Epidermal melanocyte (primary cell): ENCODE measurements around the gene MSX1.

Experiments used
- DNase-seq: peaks from one replicate; pipeline ENCODE4 v3.0.0; 2011; ENCODE audit warnings: low spot score; ENCODE audit not compliant: insufficient read length

Gene MSX1

DNA sequence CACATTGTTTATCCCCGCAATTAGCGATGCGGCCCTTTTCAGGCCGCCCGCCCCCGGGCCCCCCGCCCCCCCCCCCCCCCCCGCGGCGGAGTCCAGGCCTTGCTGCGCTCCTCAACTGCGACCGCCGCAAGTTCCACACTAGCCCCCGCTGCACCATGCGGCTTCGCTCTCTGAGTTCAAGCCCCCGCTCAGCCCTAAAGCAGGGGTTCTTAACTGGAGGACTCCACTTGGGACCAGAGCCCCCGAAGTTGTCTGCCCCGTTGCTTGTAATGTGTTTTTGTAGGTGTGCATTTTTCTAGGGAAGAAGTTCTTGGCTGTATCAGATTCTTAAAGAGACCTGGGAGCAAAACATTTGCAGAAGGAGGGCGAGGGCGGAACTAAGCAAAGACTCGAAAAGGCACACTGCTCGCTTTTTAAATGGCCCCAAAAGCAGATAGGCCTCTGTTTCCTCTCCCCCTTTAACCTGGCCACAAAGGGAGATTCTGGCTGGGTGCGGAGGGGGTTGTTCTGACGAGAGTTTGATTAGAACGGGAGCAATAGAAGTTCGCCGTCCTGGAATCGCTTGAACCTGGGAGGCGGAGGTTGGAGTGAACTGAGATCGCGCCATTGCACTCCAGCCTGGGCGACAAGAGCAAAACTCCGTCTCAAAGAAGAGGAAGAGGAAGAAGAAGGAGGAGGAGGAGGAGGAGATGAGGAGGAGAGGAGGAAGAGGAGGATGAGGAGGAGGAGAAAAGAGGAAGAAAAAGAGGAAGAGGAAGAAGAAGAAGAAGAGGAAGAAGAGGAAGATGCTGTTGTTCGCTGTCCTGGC, 2.3 kb upstream of the MSX1 start:
- DNase-seq = no peak

DNA sequence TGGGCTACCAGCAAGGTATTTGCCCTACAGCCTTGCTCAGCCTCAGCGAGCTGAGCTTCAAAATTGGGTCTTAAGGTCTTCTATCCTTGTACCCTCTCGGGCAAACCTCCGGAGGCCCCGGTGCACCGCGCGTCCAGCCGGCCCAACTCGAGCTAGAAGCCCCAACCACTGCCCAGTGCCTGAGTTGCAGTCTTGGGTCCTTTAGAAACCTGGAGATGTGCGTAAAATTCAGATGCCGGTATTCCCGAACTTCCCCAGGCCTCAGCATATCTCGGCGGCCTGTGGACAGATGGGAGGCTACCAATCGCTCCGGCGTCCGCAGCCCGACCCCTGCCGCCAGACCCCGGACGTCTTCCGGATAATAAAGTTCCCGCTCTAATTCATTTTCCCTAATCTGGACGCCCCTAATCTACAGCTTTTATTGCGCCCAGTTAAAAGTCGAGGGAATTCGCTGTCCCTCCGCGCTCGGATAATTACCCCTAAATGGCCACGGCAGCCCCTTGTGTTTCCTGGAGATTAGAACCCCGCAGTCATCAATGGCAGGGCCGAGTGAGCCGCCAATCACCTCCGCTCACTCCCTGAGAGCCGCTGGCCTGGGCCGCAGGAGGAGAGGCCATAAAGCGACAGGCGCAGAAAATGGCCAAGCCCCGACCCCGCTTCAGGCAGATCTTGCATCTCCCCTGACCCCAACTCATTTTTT, 1.5 kb upstream of the MSX1 start:
- no peak for DNase-seq

DNA sequence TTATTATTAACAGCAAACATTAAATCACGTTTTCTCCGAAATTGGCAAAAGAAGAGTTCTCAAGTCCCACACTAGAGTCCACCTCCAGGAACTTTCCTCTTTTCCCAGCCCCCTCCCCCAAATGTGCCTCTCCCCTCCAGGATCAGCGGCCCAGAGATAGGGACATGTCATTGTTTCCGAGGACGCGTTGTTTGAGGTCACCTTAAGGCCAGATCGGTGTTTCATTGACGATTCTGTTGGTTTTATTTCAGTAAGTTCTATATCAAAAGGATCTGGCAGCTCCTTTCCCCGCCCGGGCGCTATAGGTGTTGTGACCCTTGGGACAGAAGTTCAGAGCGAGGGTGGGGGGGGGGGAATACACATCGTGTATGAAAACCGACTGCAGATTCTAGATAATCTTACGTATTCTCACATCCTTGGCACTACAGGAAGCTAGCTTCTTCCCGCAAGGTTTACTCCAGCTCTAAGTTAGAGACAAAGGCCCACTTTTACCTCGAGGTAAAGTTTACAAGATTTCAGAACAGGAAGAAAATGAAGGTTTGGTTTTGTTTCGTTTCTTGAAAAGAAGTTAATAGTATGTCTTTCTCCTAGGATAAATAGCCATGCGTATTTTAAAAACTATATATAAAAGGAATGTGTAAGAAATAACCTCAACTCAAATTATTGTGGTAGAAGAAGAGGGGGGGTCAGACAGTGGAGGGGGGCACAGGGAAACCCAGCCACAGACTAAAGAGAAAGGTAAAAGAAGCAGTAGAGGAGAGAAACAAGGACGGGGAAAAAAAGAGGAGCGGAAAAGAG, 739 bp upstream of the MSX1 start:
- no peak for DNase-seq

DNA sequence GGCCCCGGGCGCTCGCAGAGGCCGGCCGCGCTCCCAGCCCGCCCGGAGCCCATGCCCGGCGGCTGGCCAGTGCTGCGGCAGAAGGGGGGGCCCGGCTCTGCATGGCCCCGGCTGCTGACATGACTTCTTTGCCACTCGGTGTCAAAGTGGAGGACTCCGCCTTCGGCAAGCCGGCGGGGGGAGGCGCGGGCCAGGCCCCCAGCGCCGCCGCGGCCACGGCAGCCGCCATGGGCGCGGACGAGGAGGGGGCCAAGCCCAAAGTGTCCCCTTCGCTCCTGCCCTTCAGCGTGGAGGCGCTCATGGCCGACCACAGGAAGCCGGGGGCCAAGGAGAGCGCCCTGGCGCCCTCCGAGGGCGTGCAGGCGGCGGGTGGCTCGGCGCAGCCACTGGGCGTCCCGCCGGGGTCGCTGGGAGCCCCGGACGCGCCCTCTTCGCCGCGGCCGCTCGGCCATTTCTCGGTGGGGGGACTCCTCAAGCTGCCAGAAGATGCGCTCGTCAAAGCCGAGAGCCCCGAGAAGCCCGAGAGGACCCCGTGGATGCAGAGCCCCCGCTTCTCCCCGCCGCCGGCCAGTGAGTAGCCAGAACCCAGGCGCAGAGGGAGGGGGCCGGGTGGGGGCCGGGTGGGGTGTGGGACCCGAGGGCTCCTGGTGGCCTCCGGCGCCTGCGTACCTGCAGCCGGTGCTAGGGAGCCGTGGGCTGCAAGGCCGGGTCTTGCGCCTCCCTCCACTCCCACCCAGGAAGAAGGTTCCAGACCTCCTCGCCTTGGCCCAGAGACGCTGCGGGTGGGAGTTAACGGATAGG, 534 bp downstream of the MSX1 start:
- no peak for DNase-seq

DNA sequence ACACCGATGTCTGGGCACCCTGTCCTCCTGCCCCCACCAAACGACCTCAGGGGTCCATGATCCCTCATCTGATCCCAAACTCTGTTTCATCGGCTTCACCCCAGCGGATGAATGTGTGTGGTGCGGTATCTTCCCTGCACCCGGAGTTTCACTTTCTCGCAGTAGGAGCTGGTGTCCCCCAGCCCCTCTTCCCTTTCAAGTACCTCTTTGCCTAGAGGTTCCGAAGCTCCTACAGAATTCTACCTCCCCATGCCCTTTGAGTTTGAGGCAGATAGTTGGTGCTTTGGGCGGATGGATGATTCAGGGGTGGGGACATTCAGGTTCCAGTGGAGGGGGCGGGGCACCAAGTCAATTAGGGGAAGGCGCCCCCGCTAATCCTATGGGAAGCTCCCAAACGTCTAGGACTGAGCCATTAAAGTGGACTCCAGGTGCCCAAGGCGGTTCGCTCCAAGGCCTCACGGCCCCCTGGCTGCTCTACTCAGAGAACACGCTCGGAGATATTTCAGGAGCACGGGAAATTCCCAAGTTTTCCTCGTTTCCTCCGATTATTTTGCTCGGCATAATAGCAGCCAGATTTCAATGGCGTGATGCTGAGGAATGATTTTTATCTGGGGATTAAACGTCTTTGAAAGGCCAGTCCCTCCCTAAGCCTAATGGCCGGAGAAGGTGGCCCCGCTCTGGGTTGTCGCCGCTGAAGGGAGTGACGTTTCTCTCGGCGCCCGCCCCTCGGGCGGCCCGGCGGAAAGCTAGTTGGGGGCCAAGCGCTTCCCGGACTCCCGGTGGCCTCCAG, 1.3 kb downstream of the MSX1 start:
- no peak for DNase-seq

DNA sequence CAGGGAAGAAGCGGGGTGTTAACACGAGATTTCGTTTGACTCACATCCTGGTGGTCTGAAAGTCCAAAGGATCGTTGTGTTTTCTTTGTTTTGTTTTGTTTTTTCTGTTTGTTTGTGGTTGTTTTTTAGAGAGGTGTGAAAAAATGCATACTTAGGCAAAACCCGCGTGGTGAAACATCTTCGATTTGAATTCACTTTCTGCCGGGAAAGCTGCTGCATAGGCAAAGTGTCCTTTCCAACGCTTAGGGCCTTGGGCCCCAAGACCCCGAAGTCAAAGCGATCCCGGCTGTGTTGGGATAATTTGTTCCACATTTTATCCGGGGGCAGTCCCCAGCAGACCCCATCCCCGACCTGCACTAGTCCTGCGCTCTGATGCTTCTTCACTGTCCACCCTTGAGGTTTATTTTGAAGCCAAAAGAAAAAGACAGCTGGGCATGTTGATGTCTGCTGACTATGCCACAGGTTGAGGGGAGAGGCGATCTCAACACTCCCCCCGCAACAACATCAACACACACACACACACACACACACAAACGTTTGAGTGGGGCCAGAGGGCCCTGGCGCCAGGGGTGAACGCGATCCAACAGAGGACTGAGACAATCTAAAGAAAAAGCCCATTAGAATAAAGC, 2.0 kb downstream of the MSX1 start:
- DNase-seq = no peak

DNA sequence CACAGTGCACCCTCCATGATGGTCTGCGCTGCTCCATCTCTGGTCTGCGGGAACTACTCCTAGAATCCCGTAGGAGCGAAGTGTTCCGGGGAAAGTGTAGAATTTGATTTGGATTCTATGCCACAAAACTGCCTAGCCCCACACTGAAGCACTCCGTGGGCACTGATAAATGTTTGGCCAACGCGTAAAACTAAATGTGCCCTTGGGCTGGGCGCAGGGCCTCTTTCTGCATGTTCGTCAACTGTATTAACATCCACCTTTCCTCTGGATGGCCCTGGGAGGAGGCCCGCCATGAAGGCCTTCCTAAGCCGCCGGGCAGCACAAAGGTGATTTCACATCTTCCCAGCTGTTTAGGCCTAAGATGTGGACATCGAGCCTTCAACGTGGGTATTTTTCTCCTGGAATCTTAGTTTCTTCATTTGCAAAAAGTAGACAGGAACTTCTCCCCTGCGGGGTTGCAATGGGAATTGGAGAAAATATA, 2.6 kb downstream of the MSX1 start:
- DNase-seq = no peak

DNA sequence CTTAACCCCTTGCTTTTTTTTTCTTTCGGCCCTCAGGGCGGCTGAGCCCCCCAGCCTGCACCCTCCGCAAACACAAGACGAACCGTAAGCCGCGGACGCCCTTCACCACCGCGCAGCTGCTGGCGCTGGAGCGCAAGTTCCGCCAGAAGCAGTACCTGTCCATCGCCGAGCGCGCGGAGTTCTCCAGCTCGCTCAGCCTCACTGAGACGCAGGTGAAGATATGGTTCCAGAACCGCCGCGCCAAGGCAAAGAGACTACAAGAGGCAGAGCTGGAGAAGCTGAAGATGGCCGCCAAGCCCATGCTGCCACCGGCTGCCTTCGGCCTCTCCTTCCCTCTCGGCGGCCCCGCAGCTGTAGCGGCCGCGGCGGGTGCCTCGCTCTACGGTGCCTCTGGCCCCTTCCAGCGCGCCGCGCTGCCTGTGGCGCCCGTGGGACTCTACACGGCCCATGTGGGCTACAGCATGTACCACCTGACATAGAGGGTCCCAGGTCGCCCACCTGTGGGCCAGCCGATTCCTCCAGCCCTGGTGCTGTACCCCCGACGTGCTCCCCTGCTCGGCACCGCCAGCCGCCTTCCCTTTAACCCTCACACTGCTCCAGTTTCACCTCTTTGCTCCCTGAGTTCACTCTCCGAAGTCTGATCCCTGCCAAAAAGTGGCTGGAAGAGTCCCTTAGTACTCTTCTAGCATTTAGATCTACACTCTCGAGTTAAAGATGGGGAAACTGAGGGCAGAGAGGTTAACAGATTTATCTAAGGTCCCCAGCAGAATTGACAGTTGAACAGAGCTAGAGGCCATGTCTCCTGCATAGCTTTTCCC, 3.4 kb downstream of the MSX1 start:
- no peak for DNase-seq

DNA sequence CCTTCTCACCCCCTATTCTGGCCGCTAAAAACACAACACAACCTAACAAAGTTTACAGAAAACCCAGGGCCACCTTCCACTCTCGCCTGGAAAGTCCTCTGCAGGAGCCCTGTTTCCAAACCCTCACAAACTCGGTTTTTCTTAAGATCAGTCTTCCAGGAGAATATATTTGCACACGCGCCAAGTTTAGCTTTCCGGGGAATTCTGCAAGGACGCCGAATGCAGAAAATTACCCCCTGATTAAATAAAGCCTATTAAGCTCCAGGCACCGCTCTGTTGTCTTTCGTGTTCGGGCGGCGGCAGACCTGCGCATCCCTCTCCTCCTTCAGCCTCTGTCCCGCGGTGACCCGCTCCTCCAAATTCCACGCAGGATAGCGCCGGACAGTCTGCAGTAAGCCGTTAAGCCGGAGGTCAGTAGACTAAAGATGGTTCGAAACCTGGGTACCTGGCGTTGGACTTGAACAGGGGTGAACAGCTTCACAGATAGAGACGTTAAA, 5.0 kb downstream of the MSX1 start:
- DNase-seq = no peak

DNA sequence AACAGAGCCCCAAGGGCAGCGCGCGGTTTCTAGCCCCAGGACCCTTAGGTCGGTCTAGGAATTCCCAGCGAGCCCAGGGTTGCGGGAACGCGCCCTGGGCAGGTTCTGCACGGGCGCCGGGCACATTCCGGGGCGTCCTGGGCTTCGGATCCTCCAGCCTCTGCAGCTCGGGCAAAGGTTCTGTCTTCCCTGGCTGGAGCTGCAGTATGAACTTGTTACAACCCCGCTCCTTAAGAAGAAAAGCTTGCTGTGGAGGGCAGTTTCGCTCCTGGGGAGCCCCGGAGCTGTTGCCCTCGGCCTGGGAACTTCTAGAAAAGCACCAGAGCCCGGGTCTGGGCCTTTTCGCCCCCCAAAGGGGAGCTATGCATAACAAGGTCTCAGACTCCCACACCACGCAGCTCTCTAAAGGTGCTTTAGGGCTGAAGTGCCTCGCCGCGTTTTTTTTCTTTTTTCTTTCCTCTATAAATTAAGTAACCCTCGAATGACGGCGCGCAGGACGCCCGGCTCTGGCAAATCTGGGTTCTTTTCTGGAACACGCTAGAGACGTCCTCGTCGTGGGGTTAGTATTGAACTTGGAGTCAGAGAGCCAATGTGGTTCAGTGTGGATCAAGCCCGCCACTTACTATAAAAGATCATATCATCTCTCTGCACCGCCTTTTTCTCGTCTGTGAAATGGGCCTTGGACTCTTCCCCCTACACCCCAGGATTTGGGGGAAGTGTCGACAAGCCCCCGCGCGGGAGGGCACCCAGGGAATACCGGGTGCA, 5.7 kb downstream of the MSX1 start:
- DNase-seq = no peak

DNA sequence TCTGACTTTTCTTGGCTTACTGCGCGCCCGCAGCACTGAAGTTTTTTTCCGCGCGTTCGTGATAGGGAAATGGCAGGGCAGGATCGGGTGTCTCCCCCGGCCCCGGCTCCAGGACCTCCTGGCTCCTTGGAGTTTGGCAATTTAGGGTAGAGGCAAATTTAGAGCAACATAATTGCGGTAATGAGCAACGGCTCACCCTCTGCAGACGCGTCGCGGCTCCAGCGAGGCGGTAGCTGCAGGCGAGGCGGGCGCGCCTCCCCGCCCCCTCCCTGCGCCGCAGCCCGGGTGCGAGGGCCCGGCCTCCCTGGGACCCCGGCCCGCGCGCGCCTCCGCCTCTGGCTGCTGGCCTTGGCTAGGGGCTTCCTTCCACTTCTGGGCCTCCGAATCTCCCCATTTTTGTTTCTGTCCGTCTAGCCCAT, 6.2 kb downstream of the MSX1 start:
- DNase-seq = no peak

DNA sequence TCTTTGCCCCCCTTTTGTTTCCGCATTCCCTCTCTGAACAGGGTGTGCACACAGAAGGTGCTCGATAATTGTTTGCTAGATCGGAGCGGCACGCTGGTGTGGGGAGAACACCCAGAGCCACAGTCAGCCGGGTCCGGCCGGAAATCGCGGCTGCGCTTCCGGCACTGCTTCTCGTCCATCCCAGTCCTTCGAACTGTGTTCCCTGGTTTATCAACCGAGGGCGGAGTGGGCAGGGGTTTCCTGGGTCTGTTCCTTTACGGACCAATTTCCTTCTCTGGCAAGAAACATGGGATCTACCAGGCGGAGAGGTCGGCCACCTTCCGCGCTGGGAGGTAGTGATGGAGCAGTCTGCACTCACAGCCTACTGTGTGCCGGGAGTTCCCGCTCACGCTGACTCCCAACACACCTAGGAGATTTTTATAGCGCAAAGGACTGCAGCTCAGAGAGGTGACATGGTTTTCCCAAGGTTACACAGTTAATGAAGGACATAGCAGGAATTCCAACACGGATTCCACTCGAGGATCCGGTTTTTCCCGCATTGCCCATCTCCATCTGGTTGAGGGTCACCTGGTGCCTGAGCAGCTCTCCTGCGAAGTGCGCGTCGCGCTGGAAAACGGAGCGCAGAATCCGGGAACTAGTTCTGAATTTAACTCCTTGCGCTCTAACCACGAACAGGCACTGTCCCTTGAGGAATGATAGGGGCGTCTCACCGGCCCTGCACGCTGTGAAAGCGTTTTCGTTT, 6.8 kb downstream of the MSX1 start:
- DNase-seq = no peak

DNA sequence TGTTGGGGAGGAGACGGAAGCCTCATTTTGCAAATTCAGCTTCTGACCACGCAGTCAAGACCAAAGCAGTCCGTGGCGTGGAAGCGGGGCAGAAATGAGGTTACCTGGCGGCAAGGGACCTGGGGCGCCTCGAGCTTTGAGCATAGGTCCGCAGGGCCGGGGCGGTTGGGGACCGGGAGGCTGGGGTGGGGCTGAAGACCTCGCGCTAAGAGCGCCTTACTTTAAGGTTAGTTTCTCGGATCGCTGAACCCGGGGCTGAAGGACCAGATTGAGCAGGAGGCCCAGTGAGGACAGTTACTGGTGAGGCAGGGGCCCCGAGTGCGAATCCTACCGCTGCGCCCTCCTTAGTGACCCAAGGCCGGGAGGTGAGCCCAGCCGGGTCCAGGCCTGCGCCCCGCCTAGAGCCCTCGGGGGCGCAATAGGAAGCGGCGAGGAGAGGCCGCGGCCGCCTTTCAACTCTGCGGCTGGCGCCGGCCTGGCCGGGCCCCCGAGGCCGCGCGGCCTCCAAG, 7.5 kb downstream of the MSX1 start:
- DNase-seq = no peak

DNA sequence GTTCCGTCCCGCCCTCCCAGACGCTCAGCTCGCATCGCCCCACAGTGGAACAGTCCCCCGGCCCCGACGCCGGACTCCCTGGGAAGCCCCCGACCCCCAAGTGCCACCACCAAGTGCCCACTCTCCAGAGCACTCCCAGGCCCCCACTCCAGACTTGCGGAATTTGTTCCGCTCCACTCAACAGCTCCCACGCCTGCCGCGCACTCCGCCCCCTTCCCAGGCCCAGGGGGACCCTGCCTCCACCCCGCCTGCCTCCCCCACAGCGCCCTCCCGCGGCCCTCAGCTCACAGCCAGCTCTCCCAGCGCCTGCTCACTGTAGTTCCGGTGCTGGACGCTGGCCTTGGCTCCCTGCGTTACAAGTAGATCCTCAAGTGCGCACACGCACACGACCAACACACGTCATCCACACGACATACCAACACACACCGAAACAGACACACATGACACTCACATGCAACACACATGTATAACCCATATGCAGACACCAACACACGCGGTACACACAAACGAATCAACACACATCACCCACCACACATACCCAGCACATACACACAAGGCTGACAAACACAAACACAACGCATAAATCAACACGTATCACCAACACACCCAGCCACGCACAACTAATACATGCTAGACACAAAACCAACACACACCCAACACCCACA, 8.0 kb downstream of the MSX1 start:
- DNase-seq = no peak

DNA sequence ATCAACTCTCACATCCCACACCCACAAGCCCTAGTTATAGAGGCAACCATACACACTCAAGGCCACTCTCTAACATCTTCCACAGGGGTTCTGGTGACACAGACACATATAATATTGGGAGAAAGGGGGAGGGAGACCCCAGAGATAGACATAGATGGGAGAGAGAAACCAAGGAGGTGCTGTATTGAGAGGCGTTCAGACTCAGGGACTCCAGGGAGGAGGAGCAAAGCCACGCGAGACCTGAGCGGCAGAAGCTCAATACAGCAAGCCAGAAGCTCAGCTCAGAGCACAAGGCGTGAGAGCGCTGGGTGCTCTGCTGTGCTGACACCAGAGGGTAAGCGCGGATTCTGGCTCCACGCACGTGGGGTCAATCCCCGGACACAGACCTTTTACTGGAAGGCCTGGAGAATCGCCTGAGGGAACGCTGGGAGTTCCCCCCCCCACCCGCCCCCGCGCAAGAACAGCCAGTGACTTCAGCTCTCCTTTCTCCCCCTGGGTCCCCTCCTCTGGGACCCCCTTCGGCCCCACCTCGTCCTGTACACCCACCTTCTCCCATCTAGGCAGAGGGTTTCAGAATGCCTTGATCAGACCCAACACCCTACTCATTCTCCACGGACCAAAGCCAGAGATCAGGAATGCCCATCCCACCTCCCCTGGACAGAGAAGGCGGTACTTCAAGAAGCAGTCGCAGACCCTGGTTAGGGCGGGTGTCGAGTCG, 8.7 kb downstream of the MSX1 start:
- no peak for DNase-seq
